ENCODE measurements around the gene AOPEP.
A peak's percentile ranks its signal among the peaks of the same experiment; 100 is the strongest.

AOPEP gene, protein sequence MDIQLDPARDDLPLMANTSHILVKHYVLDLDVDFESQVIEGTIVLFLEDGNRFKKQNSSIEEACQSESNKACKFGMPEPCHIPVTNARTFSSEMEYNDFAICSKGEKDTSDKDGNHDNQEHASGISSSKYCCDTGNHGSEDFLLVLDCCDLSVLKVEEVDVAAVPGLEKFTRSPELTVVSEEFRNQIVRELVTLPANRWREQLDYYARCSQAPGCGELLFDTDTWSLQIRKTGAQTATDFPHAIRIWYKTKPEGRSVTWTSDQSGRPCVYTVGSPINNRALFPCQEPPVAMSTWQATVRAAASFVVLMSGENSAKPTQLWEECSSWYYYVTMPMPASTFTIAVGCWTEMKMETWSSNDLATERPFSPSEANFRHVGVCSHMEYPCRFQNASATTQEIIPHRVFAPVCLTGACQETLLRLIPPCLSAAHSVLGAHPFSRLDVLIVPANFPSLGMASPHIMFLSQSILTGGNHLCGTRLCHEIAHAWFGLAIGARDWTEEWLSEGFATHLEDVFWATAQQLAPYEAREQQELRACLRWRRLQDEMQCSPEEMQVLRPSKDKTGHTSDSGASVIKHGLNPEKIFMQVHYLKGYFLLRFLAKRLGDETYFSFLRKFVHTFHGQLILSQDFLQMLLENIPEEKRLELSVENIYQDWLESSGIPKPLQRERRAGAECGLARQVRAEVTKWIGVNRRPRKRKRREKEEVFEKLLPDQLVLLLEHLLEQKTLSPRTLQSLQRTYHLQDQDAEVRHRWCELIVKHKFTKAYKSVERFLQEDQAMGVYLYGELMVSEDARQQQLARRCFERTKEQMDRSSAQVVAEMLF

DNA sequence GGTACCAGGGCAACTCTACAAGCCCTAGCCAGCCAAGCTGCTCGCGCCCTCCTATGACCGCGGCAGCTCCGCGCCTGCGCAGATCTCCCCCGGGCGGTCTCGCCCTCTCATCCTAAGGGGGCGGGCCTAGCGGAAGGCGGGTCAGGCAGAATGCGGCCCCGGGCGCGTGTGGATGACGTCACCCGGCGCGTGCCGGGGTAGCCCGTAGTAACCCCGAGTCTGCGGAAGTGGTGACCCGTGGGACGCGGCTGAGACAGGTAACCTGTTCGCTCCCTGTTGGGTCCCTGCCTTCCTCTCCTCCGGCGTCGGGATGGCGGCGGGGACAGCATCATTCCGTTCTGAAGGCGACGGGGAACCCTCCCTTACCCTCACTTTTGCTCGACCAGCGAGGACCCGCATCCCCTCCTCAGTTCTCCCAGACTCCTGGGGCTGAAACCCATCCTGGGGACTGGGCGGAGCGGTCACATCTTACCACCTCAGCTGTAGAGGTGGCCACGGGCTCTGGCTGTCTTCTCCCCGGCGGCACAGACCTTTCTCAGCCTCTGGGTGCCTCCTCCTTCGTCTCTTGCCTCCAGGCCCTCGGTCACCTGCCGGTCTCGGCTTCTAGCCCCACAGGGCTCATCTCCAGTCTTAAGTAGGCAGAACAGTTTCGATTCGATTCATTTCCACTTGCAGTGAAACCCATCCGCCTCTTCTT, at the start of gene AOPEP:
Gene AOPEP (plus strand): TSS at position 205 of the 697 bp plus-strand sequence. CDS start 33,085 bp downstream, outside the sequence.
- peak within 1 kb of the TSS; percentile 84 for H3K4me3 ChIP-seq (ENCODE audit: low read depth, low read length)
- TF ChIP-seq, protein P1, sequence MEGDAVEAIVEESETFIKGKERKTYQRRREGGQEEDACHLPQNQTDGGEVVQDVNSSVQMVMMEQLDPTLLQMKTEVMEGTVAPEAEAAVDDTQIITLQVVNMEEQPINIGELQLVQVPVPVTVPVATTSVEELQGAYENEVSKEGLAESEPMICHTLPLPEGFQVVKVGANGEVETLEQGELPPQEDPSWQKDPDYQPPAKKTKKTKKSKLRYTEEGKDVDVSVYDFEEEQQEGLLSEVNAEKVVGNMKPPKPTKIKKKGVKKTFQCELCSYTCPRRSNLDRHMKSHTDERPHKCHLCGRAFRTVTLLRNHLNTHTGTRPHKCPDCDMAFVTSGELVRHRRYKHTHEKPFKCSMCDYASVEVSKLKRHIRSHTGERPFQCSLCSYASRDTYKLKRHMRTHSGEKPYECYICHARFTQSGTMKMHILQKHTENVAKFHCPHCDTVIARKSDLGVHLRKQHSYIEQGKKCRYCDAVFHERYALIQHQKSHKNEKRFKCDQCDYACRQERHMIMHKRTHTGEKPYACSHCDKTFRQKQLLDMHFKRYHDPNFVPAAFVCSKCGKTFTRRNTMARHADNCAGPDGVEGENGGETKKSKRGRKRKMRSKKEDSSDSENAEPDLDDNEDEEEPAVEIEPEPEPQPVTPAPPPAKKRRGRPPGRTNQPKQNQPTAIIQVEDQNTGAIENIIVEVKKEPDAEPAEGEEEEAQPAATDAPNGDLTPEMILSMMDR (IDR thresholded peaks at IDR 0.05; ENCODE audit: low read depth, low read length) = no peak

GRCh38 chr9:94677929-94678328, 48.6 kb upstream of the AOPEP start:
- no peak overlapping the region for H3K4me3 ChIP-seq (ENCODE audit: low read depth, low read length)
- TF ChIP-seq, protein P1 (IDR thresholded peaks at IDR 0.05; ENCODE audit: low read depth, low read length) = no peak

- TF ChIP-seq, protein P1 (IDR thresholded peaks at IDR 0.05; ENCODE audit: low read depth, low read length) = no peak
- H3K4me3 ChIP-seq (ENCODE audit: low read depth, low read length) = no peak overlapping the region
These were observed 46.9 kb upstream of the AOPEP start for GRCh38 chr9:94679587-94679986.

- TF ChIP-seq, protein P1 (IDR thresholded peaks at IDR 0.05; ENCODE audit: low read depth, low read length) = no peak
- H3K4me3 ChIP-seq (ENCODE audit: low read depth, low read length) = no peak overlapping the region
These were observed 46.5 kb upstream of the AOPEP start for GRCh38 chr9:94680020-94680419.

DNA sequence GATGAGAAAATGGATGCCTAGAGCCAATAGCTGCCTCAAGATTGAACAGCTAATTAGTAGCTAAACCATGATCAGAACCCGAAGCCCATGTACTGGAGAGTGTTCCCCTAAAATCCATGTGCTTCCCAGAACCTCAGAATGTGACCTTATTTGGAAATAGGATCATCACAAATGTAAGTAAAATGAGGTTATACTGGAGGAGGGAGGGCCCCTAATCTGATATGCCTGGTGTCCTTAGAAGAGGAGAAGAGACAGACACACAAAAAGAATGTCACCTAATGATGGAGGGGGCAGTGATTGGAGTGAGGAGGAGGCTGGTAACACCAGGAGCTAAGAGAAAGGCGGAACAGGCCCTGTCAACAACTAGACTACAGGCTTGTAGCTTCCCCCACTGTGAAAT, 45.9 kb upstream of the AOPEP start:
- TF ChIP-seq, protein P1 (IDR thresholded peaks at IDR 0.05; ENCODE audit: low read depth, low read length) = no peak
- no peak overlapping the region for H3K4me3 ChIP-seq (ENCODE audit: low read depth, low read length)

- no peak overlapping the region for H3K4me3 ChIP-seq (ENCODE audit: low read depth, low read length)
- TF ChIP-seq, protein P1 (IDR thresholded peaks at IDR 0.05; ENCODE audit: low read depth, low read length) = peak; percentile 52
These were observed 45.0 kb upstream of the AOPEP start for GRCh38 chr9:94681508-94681907.

All from WI38 (cell line).